SIG-M5 treated with dmso at 0.1 percent for 504 hours (cell line): ENCODE results near the gene WDFY2.

ENCODE experiments used
- DNase-seq: peaks from one replicate; lab custom pipeline; 2025; ENCODE audit not compliant: unreplicated experiment; lab: John Stamatoyannopoulos, UW

The WDFY2 gene

DNA sequence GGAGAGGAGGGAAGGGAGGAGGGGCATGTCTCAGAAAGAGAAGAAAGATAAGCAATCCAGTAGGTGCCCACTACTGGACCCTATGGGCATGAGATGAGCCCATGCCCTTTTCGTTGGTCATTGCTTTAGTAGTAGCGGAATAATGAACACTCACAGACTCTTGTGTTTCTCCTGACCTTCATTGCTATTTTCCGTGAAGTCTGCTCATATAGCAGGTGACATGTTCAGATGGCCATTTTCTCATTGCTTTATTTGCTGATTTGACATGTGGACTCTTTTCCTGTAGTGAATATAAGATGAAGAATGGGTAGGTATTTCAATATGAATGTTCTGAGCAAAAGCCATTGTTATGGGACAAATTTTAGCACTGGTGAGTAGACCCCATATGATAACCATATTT, 16.4 kb downstream of the WDFY2 start:
- no peak for DNase-seq

DNA sequence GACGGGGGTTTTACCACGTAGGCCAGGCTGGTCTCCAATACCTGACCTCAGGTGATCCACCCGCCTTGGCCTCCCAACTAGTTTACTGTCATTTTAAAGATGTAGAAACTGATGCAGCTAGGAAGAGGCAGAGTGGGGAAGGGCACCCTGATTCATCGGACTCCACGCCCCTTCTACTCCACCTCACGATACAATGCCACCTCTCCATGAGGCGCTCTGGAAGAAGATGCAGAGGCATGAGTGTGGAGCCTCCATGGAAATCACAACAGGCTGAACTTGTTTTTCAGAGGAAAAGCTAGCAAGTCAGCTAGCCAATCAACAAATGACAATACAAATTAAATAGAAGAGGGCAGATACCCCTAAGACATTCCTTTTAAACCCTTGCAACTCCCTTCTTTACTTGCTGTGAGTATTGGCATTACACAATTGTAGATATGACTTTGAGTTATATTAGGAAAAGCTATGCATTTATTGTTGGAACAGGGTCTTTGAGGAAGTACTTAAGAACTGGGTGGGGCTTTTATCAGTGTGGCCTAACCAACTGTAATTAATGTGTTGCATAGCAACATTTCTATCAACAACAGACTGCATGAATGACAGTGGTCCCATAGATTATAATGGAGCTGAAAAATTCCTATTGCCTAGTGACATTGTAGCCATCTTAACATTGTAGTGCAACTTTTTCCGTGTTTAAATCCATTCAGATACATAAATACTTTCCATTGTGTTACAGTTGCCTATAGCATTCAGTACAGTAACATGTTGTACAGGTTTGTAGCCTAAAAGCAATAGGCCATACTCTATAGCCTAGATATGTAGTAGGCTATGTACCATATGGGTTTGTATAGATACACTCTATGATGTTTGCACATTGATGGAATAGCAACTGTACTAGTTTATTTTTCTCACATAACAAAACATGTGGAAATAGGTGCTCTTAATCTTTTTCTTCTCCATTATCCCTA, 17.6 kb downstream of the WDFY2 start:
- DNase-seq, result peak; percentile 50

DNA sequence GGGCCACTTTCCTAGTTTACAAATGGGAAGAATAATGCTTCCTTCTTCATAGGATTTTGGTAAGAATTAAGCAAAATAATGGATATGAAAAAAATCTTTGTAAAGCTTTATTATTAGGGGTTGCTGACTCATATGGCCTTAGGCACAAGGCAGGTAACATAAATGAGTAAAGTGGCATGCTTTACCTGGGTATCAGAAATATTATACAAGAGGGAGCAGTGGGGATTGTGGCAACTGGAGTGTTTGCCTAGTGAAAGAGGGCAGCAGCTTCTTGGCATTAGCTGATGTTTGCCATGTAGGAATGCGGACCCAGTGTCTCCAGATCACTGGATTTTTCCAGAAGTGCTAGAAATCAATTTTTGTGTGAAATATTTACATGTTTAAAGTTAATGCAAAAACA, 19.5 kb downstream of the WDFY2 start:
- DNase-seq, result no peak

DNA sequence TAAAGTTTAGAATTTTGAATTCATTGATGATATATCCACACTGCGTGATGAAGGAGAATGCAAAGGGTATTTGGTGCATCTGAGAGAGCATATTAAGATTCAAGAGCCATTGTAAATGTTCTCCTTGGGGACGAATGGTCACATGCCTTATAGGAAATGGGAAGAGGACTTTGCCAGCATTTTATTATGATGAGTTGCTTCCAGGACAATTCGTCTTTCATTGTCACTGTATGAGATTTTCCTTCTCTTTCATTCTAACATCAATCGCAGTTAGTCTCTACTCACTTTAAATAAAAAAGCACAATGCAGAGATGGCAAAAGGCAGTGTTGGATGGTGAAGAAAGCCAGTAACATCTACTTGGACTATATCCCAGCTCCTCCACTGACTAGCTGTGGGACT, 21.4 kb downstream of the WDFY2 start:
- DNase-seq, result no peak

DNA sequence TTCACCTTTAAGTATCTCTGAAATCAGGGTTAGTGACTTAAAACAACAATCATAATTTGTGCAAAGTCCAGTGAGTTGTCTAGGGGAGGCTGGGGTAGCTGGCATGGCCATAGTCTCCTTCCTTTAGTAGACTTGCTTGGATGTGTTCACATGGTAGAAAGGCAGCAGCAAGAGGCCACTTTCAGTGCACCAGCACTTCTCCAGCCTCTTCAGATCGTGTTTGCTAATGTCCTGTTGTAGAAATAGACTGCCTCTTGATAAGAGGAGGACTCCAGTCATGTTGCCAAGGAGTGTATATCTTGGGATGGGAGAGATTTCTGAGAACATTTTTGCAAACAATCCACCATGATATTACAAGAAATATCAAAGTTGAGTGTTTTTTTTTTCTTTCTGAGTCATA, 22.9 kb downstream of the WDFY2 start:
- DNase-seq, result no peak

DNA sequence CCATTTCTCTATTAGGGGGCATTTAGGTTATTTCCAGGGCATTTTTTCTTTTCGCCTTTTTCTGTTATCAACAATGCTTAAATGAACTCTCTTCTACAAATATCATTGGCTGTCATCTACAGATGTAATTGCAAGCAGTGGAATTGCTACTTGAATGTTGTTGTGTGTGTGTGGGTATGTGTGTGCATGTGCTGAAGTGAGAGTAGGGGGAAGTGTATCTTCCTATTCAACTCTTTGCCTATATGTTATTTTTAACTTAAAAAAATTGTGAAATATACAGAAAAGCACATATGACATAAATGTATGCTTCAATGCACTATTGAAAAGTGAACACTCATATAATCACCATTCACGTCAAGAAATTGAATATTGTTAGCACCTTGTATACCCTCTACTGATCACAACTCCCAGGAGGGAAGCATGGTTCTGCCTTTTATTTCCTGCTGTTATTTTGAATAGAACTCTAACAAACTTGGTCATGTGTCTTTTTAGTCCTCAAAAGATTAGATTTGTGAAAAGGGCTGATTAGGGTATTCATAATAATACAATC, 24.7 kb downstream of the WDFY2 start:
- DNase-seq, result no peak

DNA sequence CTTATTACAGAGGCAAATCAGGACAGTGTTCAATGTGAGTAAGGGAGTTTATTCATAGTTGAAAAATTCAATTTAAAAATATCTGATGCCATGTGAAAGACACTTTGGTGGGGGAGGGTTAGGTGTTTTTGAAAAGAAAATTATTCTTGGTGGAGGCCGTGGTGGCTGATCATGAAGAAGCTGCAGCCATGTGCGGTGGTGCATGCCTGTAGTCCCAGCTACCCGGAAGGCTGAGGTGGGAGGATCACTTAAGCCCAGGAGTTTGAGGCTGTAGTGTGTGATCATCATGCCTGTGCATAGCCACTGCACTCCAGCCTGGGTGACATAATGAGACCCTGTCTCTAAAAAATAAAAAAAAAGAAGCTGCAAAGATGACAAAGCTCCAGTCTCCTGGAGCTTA, 28.6 kb downstream of the WDFY2 start:
- DNase-seq, result no peak

DNA sequence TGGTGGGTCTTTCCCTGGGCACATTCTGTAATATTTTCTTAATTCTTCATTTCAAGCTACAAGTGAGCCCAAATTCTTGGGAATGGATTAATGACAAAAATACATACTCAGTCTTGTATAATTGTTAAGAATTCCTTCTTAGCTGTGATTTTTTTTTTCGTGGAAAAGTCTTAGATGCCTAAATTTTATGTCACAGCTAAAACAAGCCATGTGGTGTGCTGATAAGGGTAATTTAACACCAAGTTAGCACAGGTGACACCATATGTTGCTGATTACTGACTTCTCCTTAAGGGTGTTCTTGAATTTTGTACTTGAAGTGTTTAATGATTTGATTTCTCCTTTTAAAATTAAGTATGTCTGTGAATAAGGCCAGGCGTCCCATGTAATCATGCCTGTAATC, 29.3 kb downstream of the WDFY2 start:
- DNase-seq, result no peak

DNA sequence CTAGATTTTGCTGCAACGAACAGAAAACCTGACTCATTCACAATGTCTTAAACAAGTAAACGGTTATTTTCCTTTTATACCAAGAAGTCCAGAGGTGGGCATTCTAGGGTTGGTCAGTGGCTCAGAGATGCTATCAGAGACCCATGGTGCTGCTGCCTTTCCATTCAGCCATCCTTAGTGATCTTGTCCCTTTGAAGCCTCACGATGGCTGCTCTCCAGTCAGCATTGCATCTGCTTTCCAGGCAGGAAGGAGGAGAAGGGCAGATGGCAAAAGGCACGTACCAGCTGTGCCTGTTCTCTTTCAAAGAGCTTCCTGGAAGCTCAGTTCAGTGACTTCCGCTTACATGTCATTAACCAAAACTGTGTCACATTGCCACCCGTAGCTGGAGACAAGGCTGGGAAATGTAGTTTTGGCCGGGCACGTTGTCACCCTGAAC, 30.1 kb downstream of the WDFY2 start:
- no peak for DNase-seq

DNA sequence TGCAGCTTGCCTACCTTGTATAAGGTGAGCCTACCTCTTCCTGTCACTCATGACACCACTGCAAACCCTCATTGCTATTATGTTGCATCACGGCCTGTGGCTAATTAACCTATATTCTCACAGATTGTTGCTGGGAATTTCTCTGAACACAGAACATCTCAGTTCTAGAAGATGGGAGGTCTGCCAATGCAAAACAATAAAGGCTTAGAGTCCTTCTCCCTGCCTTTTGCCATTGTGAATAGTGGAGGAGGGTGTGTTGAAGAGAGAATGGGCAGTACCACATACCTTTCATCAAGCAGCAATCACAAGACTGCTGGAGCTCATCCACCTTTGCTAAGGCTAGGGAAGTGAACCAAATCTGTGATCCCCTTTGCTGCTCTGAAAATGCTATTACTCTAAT, 34.4 kb downstream of the WDFY2 start:
- DNase-seq, result no peak

DNA sequence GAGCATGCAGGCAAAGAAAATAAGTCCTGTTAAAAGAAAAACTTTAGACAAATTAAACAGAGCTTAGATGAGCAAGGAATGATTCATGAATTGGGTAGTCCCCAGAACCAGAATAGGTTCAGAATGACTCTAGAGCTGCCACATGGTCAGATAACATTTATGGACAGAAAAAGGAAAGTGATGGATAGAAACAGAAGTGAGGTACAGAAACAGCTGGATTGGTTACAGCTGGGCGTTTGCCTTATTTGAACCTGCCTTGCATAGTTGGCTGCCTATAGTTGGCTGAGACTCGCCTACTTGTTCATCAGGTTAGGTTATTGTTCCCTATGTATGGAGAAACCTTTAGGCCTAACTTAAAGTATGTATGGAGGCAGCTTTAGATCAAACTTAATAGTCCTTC, 35.4 kb downstream of the WDFY2 start:
- no peak for DNase-seq

DNA sequence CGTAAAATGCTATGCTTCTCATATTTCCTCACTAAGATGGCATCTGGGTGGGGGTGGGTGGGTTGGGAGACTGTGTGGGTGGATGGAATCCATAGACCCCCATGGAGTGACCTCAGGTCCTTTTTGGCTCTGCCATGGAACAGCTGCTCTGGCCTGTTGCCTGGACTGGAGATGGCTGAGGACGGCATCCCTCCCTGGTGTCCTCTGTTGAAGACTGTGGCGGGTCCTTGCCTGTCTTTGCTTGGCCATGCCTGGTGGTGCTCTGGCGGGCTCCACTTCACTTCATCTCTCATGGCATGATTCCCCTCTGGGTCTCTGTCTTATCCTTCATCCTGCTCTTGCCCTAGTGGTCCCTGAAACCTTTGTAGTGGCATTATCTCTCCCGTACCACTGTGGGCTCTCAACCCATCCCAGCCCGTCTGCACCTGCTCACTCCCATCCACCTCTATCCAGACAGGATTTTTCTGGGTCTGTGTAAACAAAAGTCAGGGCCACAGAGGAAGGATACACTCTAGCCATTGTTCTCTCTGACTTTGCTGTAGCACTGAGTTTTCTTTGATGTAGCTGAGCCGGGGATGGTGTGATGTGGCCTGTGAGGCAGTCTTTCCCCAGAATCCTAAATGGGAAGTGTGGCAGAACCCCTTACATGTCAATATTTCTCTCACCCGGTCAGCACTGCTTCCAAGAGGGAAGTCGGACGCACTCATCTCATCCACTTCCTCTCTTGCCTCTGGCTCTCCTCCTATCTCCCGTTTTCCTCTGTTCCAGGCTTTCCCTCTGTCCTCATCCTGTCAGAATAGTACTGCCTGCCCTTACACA, 36.1 kb downstream of the WDFY2 start:
- no peak for DNase-seq

DNA sequence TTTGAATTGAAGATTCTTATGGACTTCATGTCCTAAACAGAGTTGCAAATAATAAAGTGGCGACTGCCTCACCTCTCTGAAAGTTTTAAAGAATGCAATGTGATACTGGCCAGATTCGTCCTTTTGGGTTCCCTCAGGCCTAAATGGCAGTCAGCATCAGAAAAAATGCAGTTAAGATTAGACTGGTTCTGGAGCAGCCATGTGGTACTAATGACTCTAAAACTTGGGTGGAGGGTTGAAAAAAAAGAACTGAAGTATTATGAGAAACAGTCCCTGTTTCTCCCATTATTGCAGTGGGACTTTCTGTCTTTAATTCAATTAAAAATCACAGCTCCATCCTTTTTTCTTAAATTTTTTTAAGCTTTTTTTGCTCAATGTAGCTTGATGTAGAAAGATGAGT, 37.3 kb downstream of the WDFY2 start:
- no peak for DNase-seq

DNA sequence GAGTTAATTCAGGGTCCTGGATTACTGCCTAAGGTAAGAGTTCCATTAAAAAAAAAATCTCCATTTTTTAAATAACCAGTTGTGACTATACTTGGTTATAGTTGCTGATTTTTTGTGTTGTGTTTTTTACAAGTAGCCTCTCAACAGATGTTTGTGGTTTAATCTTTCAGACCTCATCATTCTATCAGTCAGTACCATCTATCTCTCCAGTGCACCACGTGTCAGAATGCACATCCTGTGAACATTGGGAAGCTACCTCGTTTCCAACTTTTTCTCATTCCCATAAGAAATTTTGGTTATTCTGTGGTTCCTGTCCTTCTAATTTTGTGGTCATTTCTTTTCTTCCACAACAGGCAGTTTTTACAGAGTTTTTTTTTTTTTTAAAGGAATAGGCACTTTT, 39.2 kb downstream of the WDFY2 start:
- DNase-seq, result no peak

DNA sequence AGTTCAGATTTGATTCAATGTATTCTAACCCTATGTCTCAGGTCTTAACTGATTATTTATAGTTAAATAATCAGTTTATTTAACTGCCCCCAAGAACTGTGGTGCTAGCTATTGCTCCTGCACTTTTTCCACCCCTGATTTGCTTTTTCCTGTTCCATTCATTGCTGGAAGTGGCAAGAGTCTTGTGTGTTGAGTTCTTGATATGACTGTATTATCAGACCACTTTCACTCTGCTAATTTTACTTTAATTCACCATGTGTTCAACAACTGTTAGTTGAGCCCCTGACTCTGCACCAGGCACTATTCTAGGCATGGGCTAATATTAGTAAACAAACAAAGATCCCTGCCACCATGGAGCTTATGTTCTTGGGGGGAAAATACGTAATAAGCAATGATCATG, 39.9 kb downstream of the WDFY2 start:
- DNase-seq, result no peak

DNA sequence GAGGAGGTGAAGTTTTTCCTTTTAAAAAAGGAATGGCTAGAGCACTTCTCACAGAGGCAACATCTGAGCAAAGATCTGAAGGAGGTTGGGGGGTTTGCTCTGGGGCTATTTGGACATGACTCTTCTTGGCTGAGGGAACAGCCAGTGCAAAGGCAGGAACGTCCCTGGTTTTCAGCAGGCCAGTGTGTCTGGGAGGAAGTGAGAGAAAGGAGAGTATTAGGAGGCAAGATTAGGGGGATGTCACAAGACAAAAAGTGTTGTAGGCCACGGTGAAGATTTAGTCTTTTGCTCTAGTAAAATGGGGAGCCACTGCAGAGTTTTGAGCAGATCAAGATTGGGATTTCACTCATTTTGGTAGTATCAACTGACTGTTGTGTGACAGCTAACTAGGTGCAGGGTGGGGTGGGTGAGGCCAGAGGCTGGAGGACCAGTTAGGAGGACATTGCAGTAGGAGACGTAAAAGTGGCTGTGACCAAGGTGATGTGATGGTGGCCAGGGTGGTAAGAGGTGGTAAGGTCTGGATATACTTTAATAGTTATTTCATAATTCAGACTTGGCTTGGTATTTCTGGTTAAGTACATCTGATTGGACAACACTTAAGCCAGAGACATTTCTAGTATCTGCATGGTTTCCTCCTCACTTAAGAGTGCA, 40.6 kb downstream of the WDFY2 start:
- DNase-seq, result peak; percentile 43

DNA sequence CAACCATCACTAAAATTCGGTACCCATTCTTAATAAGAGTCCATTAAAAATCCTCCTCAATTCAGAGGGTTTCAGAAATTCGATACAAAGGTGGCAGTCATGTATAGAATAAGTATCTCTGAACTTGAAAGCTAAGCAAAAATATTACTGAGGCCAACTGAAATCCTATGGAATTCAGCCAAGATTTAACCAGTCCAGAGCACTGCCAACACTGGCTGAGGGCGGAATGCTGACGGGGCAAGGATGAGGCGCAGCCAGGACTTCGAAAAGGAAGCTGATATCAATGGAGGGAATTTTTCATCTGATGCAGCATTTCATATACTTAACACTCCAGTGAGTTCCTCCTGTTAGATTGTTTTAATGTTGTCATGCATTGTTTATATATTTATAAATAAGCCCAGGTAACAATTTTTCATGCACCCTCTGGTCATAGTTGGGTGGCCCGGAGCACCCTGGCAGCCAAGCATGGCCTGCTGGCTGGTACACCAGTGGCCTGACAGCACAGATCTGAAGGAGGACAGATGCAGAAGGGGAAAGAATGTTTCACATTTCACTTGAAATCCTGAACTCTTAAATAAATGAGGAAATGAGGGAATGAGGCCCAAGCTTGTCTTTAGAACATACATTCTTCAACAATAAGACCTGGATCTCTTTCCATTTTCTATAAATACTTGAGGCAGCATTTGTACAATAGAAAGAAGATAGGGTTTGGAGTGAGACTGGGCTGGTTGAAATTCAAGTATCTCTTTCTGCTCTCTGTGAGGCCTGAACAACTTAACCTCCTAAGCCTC, 41.5 kb downstream of the WDFY2 start:
- no peak for DNase-seq

DNA sequence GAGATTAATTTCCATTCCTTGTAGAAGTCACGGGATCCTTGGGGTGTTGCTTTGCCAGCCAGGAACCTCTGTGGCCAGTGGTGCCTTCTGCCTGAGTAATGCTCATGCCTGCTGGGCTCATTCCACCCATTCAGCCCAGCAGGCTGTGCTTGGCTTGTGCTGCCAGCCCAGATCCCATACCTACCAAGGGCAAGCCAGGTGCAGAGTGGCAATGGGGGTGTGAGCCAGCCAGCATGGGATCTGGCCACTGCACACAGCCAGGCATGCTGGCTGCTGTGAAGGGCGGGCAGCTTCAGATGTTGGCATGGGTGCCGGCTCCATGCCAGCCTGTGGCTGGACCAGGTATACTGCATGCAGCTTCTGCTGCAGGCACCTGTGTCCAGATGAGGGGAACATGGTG, 42.5 kb downstream of the WDFY2 start:
- DNase-seq, result no peak

DNA sequence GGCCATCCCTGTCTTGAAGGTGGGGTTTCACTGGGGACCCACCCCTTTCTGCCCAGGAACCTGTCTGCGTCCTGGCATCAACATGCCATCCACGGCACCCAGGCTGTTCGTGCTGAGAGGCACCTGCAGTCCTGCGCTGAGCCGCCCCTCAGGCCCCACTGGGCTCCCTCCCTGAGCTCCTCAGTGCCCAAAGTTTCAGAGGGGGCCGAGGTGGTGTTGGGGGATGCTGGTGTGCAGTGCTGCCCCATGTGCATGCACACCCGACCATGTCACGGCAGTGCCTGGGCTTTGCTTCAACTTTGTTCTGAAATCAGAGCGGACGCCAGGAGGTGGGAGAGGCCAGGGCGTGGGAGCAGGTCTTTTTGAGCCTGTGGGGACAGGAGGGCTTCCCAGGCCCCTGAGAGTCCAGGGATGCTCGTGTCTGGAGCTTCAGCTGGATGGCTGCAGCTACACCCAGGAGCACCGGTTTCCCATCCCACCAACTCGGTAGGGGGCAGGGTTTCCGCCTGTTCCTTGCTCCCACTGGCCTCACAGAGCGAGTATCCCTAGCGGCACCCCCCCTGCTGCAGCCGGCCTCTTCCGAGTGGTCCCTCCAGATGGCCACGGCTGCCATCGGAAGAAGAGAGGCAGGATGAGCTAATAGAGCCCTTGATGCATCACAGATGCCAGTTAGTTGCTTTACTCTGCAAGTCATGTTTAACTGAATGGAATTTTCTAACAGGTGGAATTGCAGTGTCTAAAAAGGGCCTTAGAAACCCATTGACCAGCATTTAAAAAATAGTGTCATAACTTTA, 44.0 kb downstream of the WDFY2 start:
- DNase-seq, result no peak
